ENCODE results near the gene CERS6. TPM values are rescaled to one million over a fixed set of nuclear protein-coding genes. Genes with fewer than 3 reads are reported as not detected.

Gene CERS6
- total and polyA plus RNA-seq, 2 experiments from 2014 or later = 7.4 to 35.0 TPM

DNA sequence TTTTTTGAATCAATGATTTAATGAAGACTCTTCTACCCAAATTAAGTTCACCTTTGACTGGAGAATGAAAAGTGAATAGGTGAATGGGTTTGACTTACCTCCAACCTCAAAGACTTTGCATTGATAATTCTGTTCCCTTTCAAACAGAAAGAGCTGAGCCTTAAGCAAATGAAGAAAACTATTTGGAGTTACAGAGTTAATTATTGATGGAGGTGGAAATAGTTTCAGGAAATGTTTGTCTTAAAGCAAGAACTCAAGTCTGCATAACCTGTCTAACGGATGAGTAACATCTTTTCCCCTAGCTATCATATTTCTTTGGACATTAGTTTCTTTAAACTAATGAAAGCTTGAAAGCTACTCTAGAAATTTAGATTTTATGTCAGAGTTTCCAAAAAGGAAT, 166.5 kb downstream of the CERS6 start:
- no peaks in the 10 kb centered on the region; the same call in 1 of the 2 replicates for H3K79me2 ChIP-seq (replicated peaks; ENCODE audit: insufficient read depth)
- H3K9me2 ChIP-seq (ENCODE audit: insufficient read depth) = no peaks in the 10 kb centered on the region
- H3K4me3 ChIP-seq = no peak overlapping the region
- no peaks in the 10 kb centered on the region for H3K27me3 ChIP-seq (ENCODE audit: insufficient read depth)
- H2AFZ ChIP-seq = no peak overlapping the region
- H3K9me3 Mint-ChIP-seq = no peaks in the 10 kb centered on the region; the same call in 2 of the 3 replicates
- no peaks in the 10 kb centered on the region for H3K36me3 ChIP-seq (ENCODE audit: insufficient read depth)
- H4K20me1 ChIP-seq (replicated peaks; ENCODE audit: insufficient read depth) = no peaks in the 10 kb centered on the region
- no peaks in the 10 kb centered on the region for H3K27me3 Mint-ChIP-seq (ENCODE audit: insufficient read depth, low read depth, poor library complexity)
- no peak for DNase-seq (ENCODE audit: low spot score)
- H3K36me3 Mint-ChIP-seq (ENCODE audit: low read depth) = no peaks in the 10 kb centered on the region
- peaks cover 29% of the 10 kb centered on the region for H3K4me1 ChIP-seq (ENCODE audit: insufficient read depth)
- H3K4me2 ChIP-seq = no peak overlapping the region
- H3F3A ChIP-seq (replicated peaks; ENCODE audit: low read depth) = no peaks in the 10 kb centered on the region
- H3K4me3 Mint-ChIP-seq = no peak overlapping the region
- TF ChIP-seq ZNF114 (CRISPR knock-in tag; IDR thresholded peaks at IDR 0.05) (no peak), CREB1 (CRISPR knock-in tag; IDR thresholded peaks at IDR 0.05; ENCODE audit: low read depth) (no peak), EZH2phosphoT487 (IDR thresholded peaks at IDR 0.05; ENCODE audit: unreplicated experiment) (no peak), NANOG (IDR thresholded peaks at IDR 0.05; ENCODE audit: borderline replicate concordance) (no peak), JUNB (IDR thresholded peaks at IDR 0.05; ENCODE audit: unreplicated experiment) (no peak), STAT1 (IDR thresholded peaks at IDR 0.05; ENCODE audit: unreplicated experiment) (no peak), ZNF331 (CRISPR knock-in tag; IDR thresholded peaks at IDR 0.05; ENCODE audit: low read depth) (no peak), EZH2 (IDR thresholded peaks at IDR 0.05; ENCODE audit: low read depth, unreplicated experiment) (no peak), POLR2AphosphoS5 (IDR thresholded peaks at IDR 0.05; ENCODE audit: low read depth) (no peak)
- TF ChIP-seq, protein P1, sequence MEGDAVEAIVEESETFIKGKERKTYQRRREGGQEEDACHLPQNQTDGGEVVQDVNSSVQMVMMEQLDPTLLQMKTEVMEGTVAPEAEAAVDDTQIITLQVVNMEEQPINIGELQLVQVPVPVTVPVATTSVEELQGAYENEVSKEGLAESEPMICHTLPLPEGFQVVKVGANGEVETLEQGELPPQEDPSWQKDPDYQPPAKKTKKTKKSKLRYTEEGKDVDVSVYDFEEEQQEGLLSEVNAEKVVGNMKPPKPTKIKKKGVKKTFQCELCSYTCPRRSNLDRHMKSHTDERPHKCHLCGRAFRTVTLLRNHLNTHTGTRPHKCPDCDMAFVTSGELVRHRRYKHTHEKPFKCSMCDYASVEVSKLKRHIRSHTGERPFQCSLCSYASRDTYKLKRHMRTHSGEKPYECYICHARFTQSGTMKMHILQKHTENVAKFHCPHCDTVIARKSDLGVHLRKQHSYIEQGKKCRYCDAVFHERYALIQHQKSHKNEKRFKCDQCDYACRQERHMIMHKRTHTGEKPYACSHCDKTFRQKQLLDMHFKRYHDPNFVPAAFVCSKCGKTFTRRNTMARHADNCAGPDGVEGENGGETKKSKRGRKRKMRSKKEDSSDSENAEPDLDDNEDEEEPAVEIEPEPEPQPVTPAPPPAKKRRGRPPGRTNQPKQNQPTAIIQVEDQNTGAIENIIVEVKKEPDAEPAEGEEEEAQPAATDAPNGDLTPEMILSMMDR (conservative IDR thresholded peaks at IDR 0.05; ENCODE audit: low read depth in 2 of 2) = no peak
- TF ChIP-seq, protein P2, sequence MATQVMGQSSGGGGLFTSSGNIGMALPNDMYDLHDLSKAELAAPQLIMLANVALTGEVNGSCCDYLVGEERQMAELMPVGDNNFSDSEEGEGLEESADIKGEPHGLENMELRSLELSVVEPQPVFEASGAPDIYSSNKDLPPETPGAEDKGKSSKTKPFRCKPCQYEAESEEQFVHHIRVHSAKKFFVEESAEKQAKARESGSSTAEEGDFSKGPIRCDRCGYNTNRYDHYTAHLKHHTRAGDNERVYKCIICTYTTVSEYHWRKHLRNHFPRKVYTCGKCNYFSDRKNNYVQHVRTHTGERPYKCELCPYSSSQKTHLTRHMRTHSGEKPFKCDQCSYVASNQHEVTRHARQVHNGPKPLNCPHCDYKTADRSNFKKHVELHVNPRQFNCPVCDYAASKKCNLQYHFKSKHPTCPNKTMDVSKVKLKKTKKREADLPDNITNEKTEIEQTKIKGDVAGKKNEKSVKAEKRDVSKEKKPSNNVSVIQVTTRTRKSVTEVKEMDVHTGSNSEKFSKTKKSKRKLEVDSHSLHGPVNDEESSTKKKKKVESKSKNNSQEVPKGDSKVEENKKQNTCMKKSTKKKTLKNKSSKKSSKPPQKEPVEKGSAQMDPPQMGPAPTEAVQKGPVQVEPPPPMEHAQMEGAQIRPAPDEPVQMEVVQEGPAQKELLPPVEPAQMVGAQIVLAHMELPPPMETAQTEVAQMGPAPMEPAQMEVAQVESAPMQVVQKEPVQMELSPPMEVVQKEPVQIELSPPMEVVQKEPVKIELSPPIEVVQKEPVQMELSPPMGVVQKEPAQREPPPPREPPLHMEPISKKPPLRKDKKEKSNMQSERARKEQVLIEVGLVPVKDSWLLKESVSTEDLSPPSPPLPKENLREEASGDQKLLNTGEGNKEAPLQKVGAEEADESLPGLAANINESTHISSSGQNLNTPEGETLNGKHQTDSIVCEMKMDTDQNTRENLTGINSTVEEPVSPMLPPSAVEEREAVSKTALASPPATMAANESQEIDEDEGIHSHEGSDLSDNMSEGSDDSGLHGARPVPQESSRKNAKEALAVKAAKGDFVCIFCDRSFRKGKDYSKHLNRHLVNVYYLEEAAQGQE (IDR thresholded peaks at IDR 0.05; ENCODE audit: unreplicated experiment) = no peak
- TF ChIP-seq, protein P3, sequence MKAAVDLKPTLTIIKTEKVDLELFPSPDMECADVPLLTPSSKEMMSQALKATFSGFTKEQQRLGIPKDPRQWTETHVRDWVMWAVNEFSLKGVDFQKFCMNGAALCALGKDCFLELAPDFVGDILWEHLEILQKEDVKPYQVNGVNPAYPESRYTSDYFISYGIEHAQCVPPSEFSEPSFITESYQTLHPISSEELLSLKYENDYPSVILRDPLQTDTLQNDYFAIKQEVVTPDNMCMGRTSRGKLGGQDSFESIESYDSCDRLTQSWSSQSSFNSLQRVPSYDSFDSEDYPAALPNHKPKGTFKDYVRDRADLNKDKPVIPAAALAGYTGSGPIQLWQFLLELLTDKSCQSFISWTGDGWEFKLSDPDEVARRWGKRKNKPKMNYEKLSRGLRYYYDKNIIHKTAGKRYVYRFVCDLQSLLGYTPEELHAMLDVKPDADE (IDR thresholded peaks at IDR 0.05) = no peak
- peaks cover 34% of the 10 kb centered on the region for H3K4me1 Mint-ChIP-seq
- no peak overlapping the region for H3K27ac Mint-ChIP-seq
- H3K27ac ChIP-seq (ENCODE audit: low read depth) = no peak overlapping the region
- ATAC-seq = no peak
